Neural cell (in vitro differentiated cells): Measurements from ENCODE around the gene MXI1. TPM values are rescaled to one million over a fixed set of nuclear protein-coding genes. Genes with fewer than 3 reads are reported as not detected.

ENCODE experiments used
- H2AFZ ChIP-seq: fragments of 200-600, 300-800 bp; sonication (generic), shearing (Covaris generic); 2 replicates; pipeline ENCODE4 v1.6.0; 2014; ENCODE audit warnings: low read depth, mild to moderate bottlenecking, antibody characterized with exemption, low read length, moderate library complexity
- H3F3A ChIP-seq: fragments of 200-600 bp; shearing (Covaris generic); 2 replicates; pipeline ENCODE4 v1.6.1; 2016; ENCODE audit warnings: mild to moderate bottlenecking, moderate library complexity, mixed read lengths, antibody characterized with exemption, low read length; ENCODE audit not compliant: insufficient read depth, poor library complexity, severe bottlenecking
- H3K27ac ChIP-seq: fragments of 200-600, 300-800 bp; sonication (generic), shearing (Covaris generic); 2 replicates; pipeline ENCODE4 v1.5.1; 2014; ENCODE audit warnings: mild to moderate bottlenecking, low read length, moderate library complexity
- H3K27me3 ChIP-seq: fragments of 300-800, 200-600 bp; sonication (generic), shearing (Covaris generic); 2 replicates; pipeline ENCODE4 v1.6.0; 2014; ENCODE audit warnings: mild to moderate bottlenecking, low read depth, low read length, moderate library complexity; ENCODE audit not compliant: insufficient read depth
- H3K36me3 ChIP-seq: fragments of 300-800, 200-600 bp; sonication (generic), shearing (Covaris generic); 2 replicates; pipeline ENCODE4 v1.5.1; 2014; ENCODE audit warnings: mild to moderate bottlenecking, antibody characterized with exemption, low read length, moderate library complexity; ENCODE audit not compliant: insufficient read depth
- H3K4me2 ChIP-seq: fragments of 300-800, 200-600 bp; sonication (generic), shearing (Covaris generic); 2 replicates; pipeline ENCODE4 v1.6.0; 2014; ENCODE audit warnings: mild to moderate bottlenecking, low read length
- H3K4me3 ChIP-seq: fragments of 300-800, 200-600 bp; sonication (generic), shearing (Covaris generic); 2 replicates; pipeline ENCODE4 v1.5.1; 2014; ENCODE audit warnings: mild to moderate bottlenecking, low read length, moderate library complexity
- H3K79me2 ChIP-seq: fragments of 200-600 bp; shearing (Covaris generic); replicated peaks from 2 replicates; pipeline ENCODE4 v1.6.0; 2014; ENCODE audit warnings: mild to moderate bottlenecking, low read length, moderate library complexity; ENCODE audit not compliant: insufficient read depth
- H3K9ac ChIP-seq: fragments of 300-800, 200-600 bp; sonication (generic), shearing (Covaris generic); 2 replicates; pipeline ENCODE4 v1.6.1; 2016; ENCODE audit warnings: mild to moderate bottlenecking, low read length, mixed read lengths
- H3K9me2 ChIP-seq: fragments of 200-600 bp; shearing (Covaris generic); 2 replicates; pipeline ENCODE4 v1.6.1; 2016; ENCODE audit warnings: mild to moderate bottlenecking, low read length, mixed read lengths; ENCODE audit not compliant: insufficient read depth
- H3K9me3 ChIP-seq: fragments of 200-600, 300-800 bp; sonication (generic), shearing (Covaris generic); 2 replicates; pipeline ENCODE4 v1.6.1; 2016; ENCODE audit warnings: mild to moderate bottlenecking, mixed run types, low read length, moderate library complexity, mixed read lengths
- H4K20me1 ChIP-seq: fragments of 200-600 bp; shearing (Covaris generic); 2 replicates; pipeline ENCODE4 v1.6.1; 2016; ENCODE audit warnings: mild to moderate bottlenecking, mixed run types; ENCODE audit not compliant: insufficient read depth
- EP300 ChIP-seq: fragments of 450-650 bp; conservative IDR thresholded peaks from 2 replicates; pipeline ENCODE4 v1.6.1; 2014; ENCODE audit warnings: antibody characterized with exemption, mild to moderate bottlenecking, moderate library complexity; ENCODE audit not compliant: poor library complexity, severe bottlenecking
- EZH2 ChIP-seq: fragments of 200-600, 300-800 bp; shearing (Covaris generic), sonication (generic); IDR thresholded peaks from 2 replicates; pipeline ENCODE4 v1.6.1; 2014; ENCODE audit warnings: antibody characterized with exemption, low read length, borderline replicate concordance, mild to moderate bottlenecking; ENCODE audit not compliant: insufficient read depth, poor library complexity, severe bottlenecking
- MXI1 ChIP-seq: fragments of 450-650 bp; conservative IDR thresholded peaks from 2 replicates; pipeline ENCODE4 v1.6.1; 2014; ENCODE audit warnings: antibody characterized with exemption, mild to moderate bottlenecking; ENCODE audit not compliant: poor library complexity, severe bottlenecking
- POLR2AphosphoS5 ChIP-seq: IDR thresholded peaks from 2 replicates; pipeline ENCODE4 v1.6.1; 2012
- RAD21 ChIP-seq: fragments of 450-650 bp; conservative IDR thresholded peaks from 2 replicates; pipeline ENCODE4 v1.6.1; 2014; ENCODE audit warnings: antibody characterized with exemption, mild to moderate bottlenecking, moderate library complexity
- SMC3 ChIP-seq: fragments of 450-650 bp; conservative IDR thresholded peaks from 2 replicates; pipeline ENCODE4 v1.6.1; 2014; ENCODE audit warnings: antibody characterized with exemption, mild to moderate bottlenecking, moderate library complexity; ENCODE audit not compliant: poor library complexity
- TAF1 ChIP-seq: IDR thresholded peaks from 2 replicates; pipeline ENCODE4 v1.6.1; 2012; ENCODE audit warnings: low read depth
- polyA plus RNA-seq: library from polyadenylated mRNA; depleted of rRNA; stranded (reverse); fragments of >200 nt; gene quantifications from 2 replicates; pipeline ENCODE4 v1.2.3, GENCODE V29; 2014
- TF ChIP-seq, protein P1 (sequence below): fragments of 450-650 bp; IDR thresholded peaks from 2 replicates; pipeline ENCODE4 v1.5.1; 2014; ENCODE audit warnings: antibody characterized with exemption, mild to moderate bottlenecking, moderate library complexity; ENCODE audit not compliant: poor library complexity, severe bottlenecking
- TF ChIP-seq, protein P2 (sequence below): IDR thresholded peaks from 2 replicates; pipeline ENCODE4 v1.6.1; 2012; ENCODE audit warnings: borderline replicate concordance

MXI1 gene
- polyA plus RNA-seq, 1 donor from 2014 or later = 69.5 TPM

DNA sequence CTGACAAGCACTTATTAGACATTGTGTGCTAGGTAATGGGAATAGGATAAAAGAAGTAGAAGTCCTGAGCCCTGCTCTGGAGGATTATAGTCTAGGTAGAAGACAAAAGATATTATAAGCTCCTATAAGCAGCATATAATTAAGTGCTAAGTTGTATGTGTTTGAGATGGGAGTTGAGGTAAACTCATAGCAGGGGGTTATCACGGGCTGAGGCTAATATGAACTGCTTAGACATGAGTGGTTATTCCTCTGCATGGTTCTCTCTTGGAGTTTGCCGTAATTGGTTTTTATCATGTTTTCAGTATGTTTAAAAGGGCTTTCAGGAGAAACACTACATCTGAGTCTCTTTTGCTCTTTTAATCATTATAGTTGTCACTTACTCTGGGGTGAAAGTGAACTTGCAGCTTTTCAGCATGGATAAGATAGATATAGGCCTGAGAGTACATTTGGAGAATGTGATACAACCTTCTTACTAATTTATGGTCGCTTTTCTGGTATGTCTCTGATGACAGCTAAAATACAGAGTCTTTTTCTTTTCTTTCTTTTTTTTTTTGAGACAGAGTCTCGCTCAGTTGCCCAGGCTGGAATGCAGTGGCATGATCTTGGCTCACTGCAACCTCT is 58.3 kb downstream of the MXI1 start:
- Histone ChIP-seq H3K9me3 (no peaks in the 10 kb centered on the region), H3K9ac (no peak overlapping the region), H3F3A (peaks cover 3% of the 10 kb centered on the region), H4K20me1 (no peaks in the 10 kb centered on the region), H3K36me3 (no peaks in the 10 kb centered on the region), H3K9me2 (no peaks in the 10 kb centered on the region), H3K27ac (no peak overlapping the region), H3K27me3 (no peaks in the 10 kb centered on the region), H3K4me2 (no peak overlapping the region), H3K79me2 (peaks cover 6% of the 10 kb centered on the region), H2AFZ (no peak overlapping the region), H3K4me3 (no peak overlapping the region)
- TF ChIP-seq MXI1 (no peak), EP300 (no peak), TAF1 (no peak), RAD21 (no peak), EZH2 (no peak), SMC3 (no peak), POLR2AphosphoS5 (no peak)
- TF ChIP-seq, protein P1, sequence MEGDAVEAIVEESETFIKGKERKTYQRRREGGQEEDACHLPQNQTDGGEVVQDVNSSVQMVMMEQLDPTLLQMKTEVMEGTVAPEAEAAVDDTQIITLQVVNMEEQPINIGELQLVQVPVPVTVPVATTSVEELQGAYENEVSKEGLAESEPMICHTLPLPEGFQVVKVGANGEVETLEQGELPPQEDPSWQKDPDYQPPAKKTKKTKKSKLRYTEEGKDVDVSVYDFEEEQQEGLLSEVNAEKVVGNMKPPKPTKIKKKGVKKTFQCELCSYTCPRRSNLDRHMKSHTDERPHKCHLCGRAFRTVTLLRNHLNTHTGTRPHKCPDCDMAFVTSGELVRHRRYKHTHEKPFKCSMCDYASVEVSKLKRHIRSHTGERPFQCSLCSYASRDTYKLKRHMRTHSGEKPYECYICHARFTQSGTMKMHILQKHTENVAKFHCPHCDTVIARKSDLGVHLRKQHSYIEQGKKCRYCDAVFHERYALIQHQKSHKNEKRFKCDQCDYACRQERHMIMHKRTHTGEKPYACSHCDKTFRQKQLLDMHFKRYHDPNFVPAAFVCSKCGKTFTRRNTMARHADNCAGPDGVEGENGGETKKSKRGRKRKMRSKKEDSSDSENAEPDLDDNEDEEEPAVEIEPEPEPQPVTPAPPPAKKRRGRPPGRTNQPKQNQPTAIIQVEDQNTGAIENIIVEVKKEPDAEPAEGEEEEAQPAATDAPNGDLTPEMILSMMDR = no peak
- TF ChIP-seq, protein P2, sequence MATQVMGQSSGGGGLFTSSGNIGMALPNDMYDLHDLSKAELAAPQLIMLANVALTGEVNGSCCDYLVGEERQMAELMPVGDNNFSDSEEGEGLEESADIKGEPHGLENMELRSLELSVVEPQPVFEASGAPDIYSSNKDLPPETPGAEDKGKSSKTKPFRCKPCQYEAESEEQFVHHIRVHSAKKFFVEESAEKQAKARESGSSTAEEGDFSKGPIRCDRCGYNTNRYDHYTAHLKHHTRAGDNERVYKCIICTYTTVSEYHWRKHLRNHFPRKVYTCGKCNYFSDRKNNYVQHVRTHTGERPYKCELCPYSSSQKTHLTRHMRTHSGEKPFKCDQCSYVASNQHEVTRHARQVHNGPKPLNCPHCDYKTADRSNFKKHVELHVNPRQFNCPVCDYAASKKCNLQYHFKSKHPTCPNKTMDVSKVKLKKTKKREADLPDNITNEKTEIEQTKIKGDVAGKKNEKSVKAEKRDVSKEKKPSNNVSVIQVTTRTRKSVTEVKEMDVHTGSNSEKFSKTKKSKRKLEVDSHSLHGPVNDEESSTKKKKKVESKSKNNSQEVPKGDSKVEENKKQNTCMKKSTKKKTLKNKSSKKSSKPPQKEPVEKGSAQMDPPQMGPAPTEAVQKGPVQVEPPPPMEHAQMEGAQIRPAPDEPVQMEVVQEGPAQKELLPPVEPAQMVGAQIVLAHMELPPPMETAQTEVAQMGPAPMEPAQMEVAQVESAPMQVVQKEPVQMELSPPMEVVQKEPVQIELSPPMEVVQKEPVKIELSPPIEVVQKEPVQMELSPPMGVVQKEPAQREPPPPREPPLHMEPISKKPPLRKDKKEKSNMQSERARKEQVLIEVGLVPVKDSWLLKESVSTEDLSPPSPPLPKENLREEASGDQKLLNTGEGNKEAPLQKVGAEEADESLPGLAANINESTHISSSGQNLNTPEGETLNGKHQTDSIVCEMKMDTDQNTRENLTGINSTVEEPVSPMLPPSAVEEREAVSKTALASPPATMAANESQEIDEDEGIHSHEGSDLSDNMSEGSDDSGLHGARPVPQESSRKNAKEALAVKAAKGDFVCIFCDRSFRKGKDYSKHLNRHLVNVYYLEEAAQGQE = no peak

DNA sequence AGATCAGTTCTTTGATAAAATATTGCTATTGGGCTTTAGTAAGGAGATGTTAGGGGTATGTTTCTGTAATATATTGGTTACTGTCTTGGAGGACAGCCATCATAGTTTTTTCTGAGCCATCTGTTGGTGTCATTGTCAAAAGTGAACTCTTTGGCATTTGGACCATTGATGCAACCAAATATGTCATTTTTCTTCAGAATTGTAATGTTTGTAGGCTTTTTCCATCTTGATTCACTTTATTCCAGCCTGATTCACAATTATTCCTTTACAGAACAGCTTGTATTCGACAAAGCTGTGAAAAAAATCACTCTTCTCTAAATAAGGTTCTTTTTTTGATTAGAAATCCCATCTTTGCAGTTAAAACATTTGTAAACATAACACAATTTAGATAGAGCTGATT is 59.9 kb downstream of the MXI1 start:
- H3K9ac ChIP-seq = no peak overlapping the region
- no peak overlapping the region for H3K27ac ChIP-seq
- no peaks in the 10 kb centered on the region for H4K20me1 ChIP-seq
- TF ChIP-seq, protein P1 = no peak
- no peak for TF ChIP-seq TAF1
- TF ChIP-seq EP300 = no peak
- no peak for TF ChIP-seq SMC3
- TF ChIP-seq MXI1 = no peak
- no peak for TF ChIP-seq RAD21
- TF ChIP-seq EZH2 = no peak
- TF ChIP-seq, protein P2 = no peak
- TF ChIP-seq POLR2AphosphoS5 = no peak
- no peaks in the 10 kb centered on the region for H3K9me3 ChIP-seq
- peaks cover 6% of the 10 kb centered on the region for H3K79me2 ChIP-seq
- no peak overlapping the region for H2AFZ ChIP-seq
- no peak overlapping the region for H3K4me3 ChIP-seq
- no peaks in the 10 kb centered on the region for H3K36me3 ChIP-seq
- peaks cover 3% of the 10 kb centered on the region for H3F3A ChIP-seq
- no peaks in the 10 kb centered on the region for H3K9me2 ChIP-seq
- H3K27me3 ChIP-seq = no peaks in the 10 kb centered on the region
- H3K4me2 ChIP-seq = no peak overlapping the region
